Hematopoietic multipotent progenitor cell treated with erythropoietin and hydrocortisone succinate and interleukin-3 and kit ligand, for 4 days (in vitro differentiated cells): ENCODE results near the gene DAPK2.
A peak's percentile ranks its signal among the peaks of the same experiment; 100 is the strongest.

ENCODE experiments used
- DNase-seq: peaks from one replicate; pipeline ENCODE4 v3.0.0-alpha.2; 2015

Gene DAPK2

DNA sequence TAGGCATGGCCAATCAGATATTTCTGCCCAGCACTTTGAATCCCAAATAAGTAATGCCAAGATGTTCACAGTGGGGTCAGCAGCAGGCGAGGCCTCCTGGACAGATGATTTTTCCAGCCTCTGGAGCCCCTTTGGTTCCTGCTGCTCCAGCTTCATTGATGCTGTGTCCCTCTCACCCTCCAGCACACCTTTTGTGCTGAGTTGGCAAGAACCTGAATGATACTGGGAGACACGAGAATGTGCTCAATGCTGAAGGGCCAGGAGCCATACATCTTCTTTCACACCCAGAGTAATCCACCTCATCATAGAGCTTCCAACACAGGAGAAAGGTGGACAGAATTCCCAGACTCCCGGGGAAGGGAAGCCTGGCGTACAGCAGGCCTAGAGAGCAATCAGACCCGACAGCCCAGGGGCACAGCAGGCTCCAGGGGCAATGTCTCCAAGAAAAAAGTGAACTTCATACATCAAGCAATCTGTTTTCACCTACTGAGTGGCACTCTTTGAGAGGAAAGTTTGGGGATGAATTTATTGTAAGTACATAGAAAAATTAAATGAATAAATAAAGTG is 6.7 kb upstream of the DAPK2 start:
- DNase-seq = no peak

- no peak for DNase-seq
Measured at GRCh38 chr15:64051407-64052259, 5.3 kb upstream of the DAPK2 start.

DNA sequence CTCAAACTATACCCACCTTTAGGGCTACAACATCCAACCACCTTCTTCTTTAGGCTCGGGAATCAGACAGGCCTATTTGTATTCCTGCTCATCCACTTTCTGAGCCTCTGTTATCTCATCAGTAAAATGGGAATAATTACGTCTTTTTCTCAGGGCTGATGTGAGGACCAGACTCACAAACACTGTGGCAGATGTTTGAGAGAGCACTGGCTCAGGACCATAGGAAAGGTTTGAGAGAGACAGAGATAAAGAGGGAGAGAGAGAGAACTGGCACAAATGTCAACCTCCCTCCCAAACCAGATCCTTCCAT is 4.8 kb upstream of the DAPK2 start:
- no peak for DNase-seq

GRCh38 chr15:64050281-64051092 is 4.2 kb upstream of the DAPK2 start:
- no peak for DNase-seq

DNA sequence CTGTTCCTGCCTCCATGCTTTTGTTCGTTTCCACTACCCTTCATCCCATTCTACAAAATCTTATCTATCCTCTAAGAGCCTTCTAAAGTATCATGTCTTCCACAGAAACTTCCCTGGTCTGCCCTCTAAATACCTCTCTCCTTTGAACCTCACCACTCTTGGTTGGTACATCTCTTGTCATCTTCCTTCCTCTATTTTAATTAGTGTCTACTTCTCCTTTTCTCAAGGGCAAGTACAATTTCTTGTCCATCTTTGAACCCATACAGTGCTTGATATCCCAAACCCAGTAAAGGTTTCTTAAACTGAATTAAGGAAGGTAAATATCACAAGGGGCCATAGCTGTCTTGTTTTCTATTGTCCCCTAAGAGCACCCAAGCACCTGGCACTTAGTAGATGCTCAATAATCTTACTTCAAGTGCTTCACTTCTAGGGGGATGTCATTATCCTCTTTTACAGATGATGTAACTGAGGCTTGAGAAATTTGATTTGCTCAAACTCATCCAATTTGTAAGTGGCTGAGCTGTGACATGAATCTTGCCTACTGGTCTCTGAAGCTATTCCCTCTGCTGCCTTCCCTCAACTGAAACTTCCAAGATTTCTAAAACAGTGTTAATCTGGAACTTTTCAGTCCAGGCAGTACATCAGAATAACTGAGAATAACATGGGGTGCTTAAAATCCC is 2.6 kb upstream of the DAPK2 start:
- peak; percentile 49 for DNase-seq

DNA sequence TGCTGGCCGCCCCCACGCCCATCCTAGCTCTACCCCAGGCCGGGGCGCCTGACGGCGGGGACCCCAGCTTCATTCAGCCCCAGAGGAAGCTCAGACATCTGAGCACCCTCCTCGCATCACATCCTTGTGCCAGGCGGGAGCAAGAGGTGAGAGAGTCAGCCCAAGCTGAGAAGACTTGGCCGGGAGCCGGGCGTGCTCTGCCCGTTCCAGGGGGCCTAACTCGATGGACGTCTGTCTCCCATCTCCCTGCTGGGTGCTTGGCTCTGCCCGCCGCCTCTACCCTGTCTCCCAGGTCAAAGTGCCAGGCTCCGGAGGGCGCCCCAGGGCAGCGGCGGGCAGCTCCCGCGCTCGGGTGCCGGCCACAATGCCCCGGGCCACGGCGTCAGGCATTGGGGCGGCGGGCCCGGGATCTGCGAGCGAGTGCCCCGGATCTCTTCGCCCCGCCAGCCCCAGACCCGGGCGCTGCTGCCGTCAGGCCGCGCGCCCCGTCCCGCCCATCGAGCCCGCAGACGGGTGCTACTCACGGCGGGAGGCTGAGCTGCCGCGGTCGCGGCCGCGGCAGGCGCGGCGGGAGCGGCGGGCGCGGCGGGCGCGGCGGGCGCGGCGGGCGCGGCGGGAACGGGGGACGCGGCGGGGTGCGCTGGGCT is 388 bp downstream of the DAPK2 start:
- DNase-seq = no peak

DNA sequence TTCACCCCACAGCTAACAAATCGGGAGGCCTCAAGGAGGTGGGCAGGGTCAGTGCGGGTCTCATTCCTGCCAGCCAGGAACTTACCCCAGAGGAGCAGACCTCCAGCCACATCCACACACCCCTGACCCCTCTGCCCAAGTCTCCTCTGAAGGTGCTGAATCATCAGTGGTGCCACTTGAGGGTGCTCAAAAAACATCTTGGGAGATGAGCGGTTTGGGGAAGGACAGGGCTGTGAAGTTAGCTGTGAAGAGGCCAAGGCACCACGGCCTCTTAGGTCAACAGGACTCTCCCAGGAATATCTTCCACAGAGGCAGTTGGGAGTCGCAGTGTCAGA is 1.2 kb downstream of the DAPK2 start:
- DNase-seq = peak; percentile 24

DNA sequence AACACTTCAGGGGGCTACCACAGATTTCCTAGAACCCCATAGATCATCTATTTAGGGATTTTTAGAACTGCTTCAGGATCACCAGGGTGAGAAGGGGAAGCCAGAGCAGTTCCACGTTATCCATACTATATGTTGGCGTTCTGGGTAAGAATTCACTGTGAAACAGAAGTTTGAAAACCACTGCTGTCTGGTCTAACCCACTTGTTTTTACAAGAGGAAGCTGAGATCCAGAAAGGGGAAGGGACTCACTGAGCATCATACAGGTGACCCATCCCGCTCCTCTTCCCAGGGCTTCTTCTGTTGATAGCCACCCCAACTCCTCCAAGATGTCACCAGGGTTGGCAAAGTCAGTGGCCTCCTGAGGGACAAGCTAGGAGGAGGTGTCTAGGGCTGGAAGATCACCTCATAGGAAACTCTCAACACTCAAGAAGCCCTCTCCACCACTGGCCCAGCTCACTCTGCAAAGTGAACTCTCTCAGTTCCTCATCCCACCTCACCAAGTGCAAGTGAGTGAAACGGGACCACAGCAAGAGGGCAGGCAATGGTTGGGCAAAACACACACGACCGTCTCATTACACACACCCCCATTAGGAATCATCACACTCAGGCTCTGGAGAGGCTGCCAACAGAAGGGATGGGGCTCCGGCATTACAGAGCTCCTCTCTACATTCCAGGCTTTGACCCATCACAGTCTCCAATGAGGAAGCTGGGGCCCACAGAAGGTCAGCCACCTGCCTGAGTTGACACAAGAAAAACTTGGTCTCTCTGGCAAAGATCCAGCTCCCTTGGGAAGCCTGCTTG is 1.8 kb downstream of the DAPK2 start:
- DNase-seq = peak; percentile 32

- DNase-seq = no peak
Measured at GRCh38 chr15:64038878-64039610, 7.2 kb downstream of the DAPK2 start.

GRCh38 chr15:64037966-64038365 is 8.3 kb downstream of the DAPK2 start:
- no peak for DNase-seq

DNA sequence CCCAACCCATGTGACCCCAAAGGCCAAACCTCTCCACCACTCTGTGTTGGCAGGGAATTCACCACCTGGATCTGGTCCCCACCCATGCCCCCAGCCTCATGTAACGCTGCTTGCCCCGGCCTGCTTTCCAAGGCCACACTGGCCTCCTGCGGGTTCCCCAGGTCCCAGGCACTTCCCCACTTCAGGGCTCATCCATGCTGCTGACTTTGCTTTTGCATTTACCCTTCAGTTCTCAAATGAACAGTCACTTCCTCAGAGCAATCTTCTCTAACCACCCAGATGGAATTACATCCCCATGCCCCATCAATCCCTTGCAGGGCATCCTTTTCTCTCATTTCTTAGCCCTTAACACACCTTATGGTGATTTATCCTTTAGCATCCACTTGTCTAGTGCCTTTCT is 9.2 kb downstream of the DAPK2 start:
- no peak for DNase-seq

GRCh38 chr15:64035525-64035924 is 10.8 kb downstream of the DAPK2 start:
- DNase-seq = no peak

- no peak for DNase-seq
Measured at GRCh38 chr15:64034519-64034918, 11.8 kb downstream of the DAPK2 start.

DNA sequence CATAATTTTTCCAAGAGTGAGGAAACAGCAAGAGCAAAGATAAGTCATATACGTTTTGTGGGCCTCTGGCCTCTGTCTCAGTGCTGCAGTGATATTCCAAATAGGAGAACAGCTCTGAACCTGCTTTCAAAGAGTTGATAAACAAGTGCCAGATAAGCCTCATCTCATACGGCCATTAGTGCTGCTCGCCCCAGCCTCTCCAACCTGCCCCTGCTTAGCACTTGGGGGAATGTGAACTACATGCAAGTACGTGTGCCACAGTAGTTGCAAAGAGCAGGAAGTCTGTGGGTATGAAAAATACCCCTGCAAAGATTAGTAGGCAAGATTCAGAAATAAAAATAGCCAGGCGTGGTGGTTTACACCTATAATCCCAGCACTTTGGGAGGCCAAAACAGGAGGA is 14.0 kb downstream of the DAPK2 start:
- DNase-seq = peak; percentile 40

- DNase-seq = no peak
Measured at GRCh38 chr15:64030123-64030522, 16.2 kb downstream of the DAPK2 start.

GRCh38 chr15:64029633-64030032 is 16.7 kb downstream of the DAPK2 start:
- DNase-seq = no peak

DNA sequence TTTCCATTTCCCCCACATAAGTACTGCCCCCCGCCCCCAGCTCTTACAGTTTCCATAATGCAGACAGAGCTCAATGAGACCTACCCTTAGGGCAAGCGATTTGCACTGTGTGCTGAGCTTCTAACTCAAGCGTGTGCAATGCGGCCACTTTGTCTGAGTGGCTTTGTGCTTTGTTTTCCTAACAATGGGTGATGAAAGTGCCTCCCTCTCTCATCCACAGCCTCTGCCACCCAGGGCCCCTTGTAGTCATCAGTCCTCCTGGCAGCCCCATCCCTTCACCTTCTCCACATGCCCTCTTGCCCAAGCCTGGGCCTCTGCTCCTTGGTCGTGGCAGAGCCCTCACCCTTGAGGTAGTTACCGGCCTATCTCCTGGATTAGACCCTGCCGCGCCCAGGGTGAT is 17.2 kb downstream of the DAPK2 start:
- DNase-seq = no peak

DNA sequence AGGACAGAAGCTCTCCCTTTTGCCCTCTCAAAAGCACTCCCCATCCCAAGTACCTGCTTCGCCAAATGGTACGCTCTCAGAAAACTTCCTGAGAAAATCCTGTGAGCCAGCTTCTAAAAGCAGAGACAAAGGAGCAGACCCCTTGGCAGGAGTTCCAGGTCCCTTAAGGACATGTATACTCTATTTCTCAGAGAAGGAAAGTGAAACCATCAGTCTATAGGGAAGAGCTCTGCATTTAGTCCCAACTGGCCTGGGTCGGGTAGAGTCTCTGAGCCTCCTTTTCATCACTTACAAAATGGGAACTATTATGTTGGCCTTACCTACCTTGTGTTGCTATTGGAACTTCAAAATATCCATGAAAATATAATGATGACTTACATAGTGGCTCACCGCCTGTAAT is 19.7 kb downstream of the DAPK2 start:
- DNase-seq = no peak

- peak; percentile 67 for DNase-seq
Measured at GRCh38 chr15:64024172-64025050, 21.9 kb downstream of the DAPK2 start.

GRCh38 chr15:64023220-64023619 is 23.1 kb downstream of the DAPK2 start:
- no peak for DNase-seq
